ENCODE data around the gene SRRM4.

GRCh38 chr12:119151445-119152026 lies 170.2 kb downstream of the SRRM4 start:
- TF ChIP-seq EP300 (IDR thresholded peaks at IDR 0.05; ENCODE audit: borderline replicate concordance) = no peak
- no peak for TF ChIP-seq MAX (IDR thresholded peaks at IDR 0.05)
- no peak for TF ChIP-seq TAF1 (IDR thresholded peaks at IDR 0.05; ENCODE audit: low read depth)
- TF ChIP-seq REST (IDR thresholded peaks at IDR 0.05; ENCODE audit: low read depth) = no peak
- TF ChIP-seq RAD21 (IDR thresholded peaks at IDR 0.05; ENCODE audit: low read depth) = no peak
- TF ChIP-seq FOXM1 (IDR thresholded peaks at IDR 0.05; ENCODE audit: borderline replicate concordance, low read depth) = no peak
- TF ChIP-seq TCF12 (IDR thresholded peaks at IDR 0.05; ENCODE audit: low read depth) = no peak
- no peak for TF ChIP-seq EGR1 (IDR thresholded peaks at IDR 0.05)
- no peak for TF ChIP-seq NFIC (IDR thresholded peaks at IDR 0.05)
- TF ChIP-seq USF1 (IDR thresholded peaks at IDR 0.05) = no peak
- TF ChIP-seq CEBPB (IDR thresholded peaks at IDR 0.05) = no peak
- no peak for TF ChIP-seq CREB1 (IDR thresholded peaks at IDR 0.05; ENCODE audit: low read depth)
- TF ChIP-seq YY1 (IDR thresholded peaks at IDR 0.05; ENCODE audit: low read depth) = no peak
- TF ChIP-seq ZBTB7A (IDR thresholded peaks at IDR 0.05; ENCODE audit: low read depth) = no peak
